ENCODE measurements around the gene GNL3.

GNL3 gene

GRCh38 chr3:52660046-52660445, 25.8 kb upstream of the GNL3 start:
- H2BK15ac ChIP-seq (ENCODE audit: low read depth, poor library complexity, severe bottlenecking), result no peak overlapping the region
- H3K18ac ChIP-seq (ENCODE audit: low read depth in 1 of 2, low read length in 2 of 2), result no peak overlapping the region
- no peak overlapping the region for H2AFZ ChIP-seq (ENCODE audit: low read depth, low read length)
- no peak overlapping the region for H2BK5ac ChIP-seq (ENCODE audit: low read depth, low read length, poor library complexity, severe bottlenecking)
- H4K91ac ChIP-seq (ENCODE audit: low read length), result no peak overlapping the region
- peaks cover 19% of the 10 kb centered on the region for H3K79me1 ChIP-seq (replicated peaks; ENCODE audit: low read length, poor library complexity, severe bottlenecking)
- no peaks in the 10 kb centered on the region for H3K9me3 ChIP-seq (ENCODE audit: control insufficient read depth, low read length)
- no peak overlapping the region for H3K9ac ChIP-seq (ENCODE audit: low read length)
- no peak for DNase-seq
- H3K27me3 ChIP-seq (ENCODE audit: control insufficient read depth in 1 of 2, insufficient read depth in 1 of 2, low read length in 2 of 2), result no peaks in the 10 kb centered on the region
- H3K14ac ChIP-seq (ENCODE audit: low read length in 2 of 2), result no peak overlapping the region
- H2BK120ac ChIP-seq (ENCODE audit: low read depth, low read length), result no peak overlapping the region
- no peak overlapping the region for H3K4ac ChIP-seq (ENCODE audit: low read depth in 1 of 2, low read length in 2 of 2)
- H2BK12ac ChIP-seq (ENCODE audit: low read length in 2 of 2), result no peak overlapping the region
- H3K36me3 ChIP-seq (ENCODE audit: control insufficient read depth in 1 of 2, insufficient read depth in 2 of 2, low read depth in 1 of 2, low read length in 2 of 2), result peaks cover 35 to 88% of the 10 kb centered on the region in 2 experiments
- H2AK5ac ChIP-seq (ENCODE audit: low read length, severe bottlenecking), result no peak overlapping the region
- no peak overlapping the region for H3K27ac ChIP-seq (ENCODE audit: low read length, poor library complexity, severe bottlenecking)
- no peaks in the 10 kb centered on the region for H3K4me1 ChIP-seq (ENCODE audit: control insufficient read depth, insufficient read depth, low read depth, low read length)
- H3K4me3 ChIP-seq (ENCODE audit: insufficient read depth in 1 of 2, low read depth in 1 of 2, low read length in 2 of 2), result no peak overlapping the region
- 67% methylated on average over 3 of the region's 3 CpGs for WGBS
- no peak overlapping the region for H4K8ac ChIP-seq (ENCODE audit: low read length)
- H3K4me2 ChIP-seq (ENCODE audit: low read length, poor library complexity, severe bottlenecking), result no peak overlapping the region
- no peak overlapping the region for H3K23ac ChIP-seq (ENCODE audit: low read length in 2 of 2)

GRCh38 chr3:52663098-52663497, 22.7 kb upstream of the GNL3 start:
- WGBS, result 100% methylated on average over 2 of the region's 3 CpGs
- Histone ChIP-seq H2BK120ac (ENCODE audit: low read depth, low read length) (no peak overlapping the region), H4K91ac (ENCODE audit: low read length) (no peak overlapping the region), H2AFZ (ENCODE audit: low read depth, low read length) (no peak overlapping the region), H2AK5ac (ENCODE audit: low read length, severe bottlenecking) (no peak overlapping the region), H3K4ac (ENCODE audit: low read depth in 1 of 2, low read length in 2 of 2) (no peak overlapping the region), H3K36me3 (ENCODE audit: control insufficient read depth in 1 of 2, insufficient read depth in 2 of 2, low read depth in 1 of 2, low read length in 2 of 2) (peaks cover 37 to 83% of the 10 kb centered on the region in 2 experiments), H3K4me1 (ENCODE audit: control insufficient read depth, insufficient read depth, low read depth, low read length) (peaks cover 2% of the 10 kb centered on the region), H3K4me3 (ENCODE audit: insufficient read depth in 1 of 2, low read depth in 1 of 2, low read length in 2 of 2) (no peak overlapping the region), H3K27me3 (ENCODE audit: control insufficient read depth in 1 of 2, insufficient read depth in 1 of 2, low read length in 2 of 2) (no peaks in the 10 kb centered on the region), H3K4me2 (ENCODE audit: low read length, poor library complexity, severe bottlenecking) (no peak overlapping the region), H3K9me3 (ENCODE audit: control insufficient read depth, low read length) (no peaks in the 10 kb centered on the region), H3K18ac (ENCODE audit: low read depth in 1 of 2, low read length in 2 of 2) (no peak overlapping the region), H3K23ac (ENCODE audit: low read length in 2 of 2) (no peak overlapping the region), H2BK12ac (ENCODE audit: low read length in 2 of 2) (no peak overlapping the region), H3K9ac (ENCODE audit: low read length) (no peak overlapping the region), H3K79me1 (replicated peaks; ENCODE audit: low read length, poor library complexity, severe bottlenecking) (peaks cover 21% of the 10 kb centered on the region), H2BK15ac (ENCODE audit: low read depth, poor library complexity, severe bottlenecking) (no peak overlapping the region), H3K27ac (ENCODE audit: low read length, poor library complexity, severe bottlenecking) (no peak overlapping the region), H2BK5ac (ENCODE audit: low read depth, low read length, poor library complexity, severe bottlenecking) (no peak overlapping the region), H4K8ac (ENCODE audit: low read length) (no peak overlapping the region), H3K14ac (ENCODE audit: low read length in 2 of 2) (no peak overlapping the region)
- no peak for DNase-seq

- H3K36me3 ChIP-seq (ENCODE audit: control insufficient read depth in 1 of 2, insufficient read depth in 2 of 2, low read depth in 1 of 2, low read length in 2 of 2), result peaks cover 13 to 50% of the 10 kb centered on the region in 2 experiments
- H3K4me3 ChIP-seq (ENCODE audit: insufficient read depth in 1 of 2, low read depth in 1 of 2, low read length in 2 of 2), result peak overlapping the region in 1 of 2 experiments; percentile 57
- H2BK5ac ChIP-seq (ENCODE audit: low read depth, low read length, poor library complexity, severe bottlenecking), result peak overlapping the region; percentile 93
- no peak overlapping the region for H4K8ac ChIP-seq (ENCODE audit: low read length)
- H3K27me3 ChIP-seq (ENCODE audit: control insufficient read depth in 1 of 2, insufficient read depth in 1 of 2, low read length in 2 of 2), result no peaks in the 10 kb centered on the region
- H3K79me1 ChIP-seq (replicated peaks; ENCODE audit: low read length, poor library complexity, severe bottlenecking), result peaks cover 9% of the 10 kb centered on the region
- H4K91ac ChIP-seq (ENCODE audit: low read length), result no peak overlapping the region
- peak overlapping the region; percentile 91 for H3K9ac ChIP-seq (ENCODE audit: low read length)
- no peak overlapping the region for H2BK15ac ChIP-seq (ENCODE audit: low read depth, poor library complexity, severe bottlenecking)
- peak overlapping the region in 1 of 2 experiments; percentile 73 for H3K4ac ChIP-seq (ENCODE audit: low read depth in 1 of 2, low read length in 2 of 2)
- H3K9me3 ChIP-seq (ENCODE audit: control insufficient read depth, low read length), result no peaks in the 10 kb centered on the region
- no peak overlapping the region for H3K14ac ChIP-seq (ENCODE audit: low read length in 2 of 2)
- peak overlapping the region; percentile 54 for H3K4me2 ChIP-seq (ENCODE audit: low read length, poor library complexity, severe bottlenecking)
- H3K18ac ChIP-seq (ENCODE audit: low read depth in 1 of 2, low read length in 2 of 2), result peak overlapping the region; percentile 77 to 85
- H2AFZ ChIP-seq (ENCODE audit: low read depth, low read length), result no peak overlapping the region
- H3K23ac ChIP-seq (ENCODE audit: low read length in 2 of 2), result no peak overlapping the region
- peak overlapping the region; percentile 98 for H3K27ac ChIP-seq (ENCODE audit: low read length, poor library complexity, severe bottlenecking)
- DNase-seq, result peak; percentile 100
- H3K4me1 ChIP-seq (ENCODE audit: control insufficient read depth, insufficient read depth, low read depth, low read length), result peaks cover 5% of the 10 kb centered on the region
- H2AK5ac ChIP-seq (ENCODE audit: low read length, severe bottlenecking), result peak overlapping the region; percentile 94
- H2BK120ac ChIP-seq (ENCODE audit: low read depth, low read length), result no peak overlapping the region
- whole genome bisulfite sequencing, result 20% methylated on average over 8 of the region's 9 CpGs
- H2BK12ac ChIP-seq (ENCODE audit: low read length in 2 of 2), result peak overlapping the region; percentile 28 to 89
Observed at GRCh38 chr3:52670621-52671521, 15.0 kb upstream of the GNL3 start.

- Histone ChIP-seq H3K9me3 (ENCODE audit: control insufficient read depth, low read length) (no peaks in the 10 kb centered on the region), H3K9ac (ENCODE audit: low read length) (peak overlapping the region; percentile 82), H3K4me3 (ENCODE audit: insufficient read depth in 1 of 2, low read depth in 1 of 2, low read length in 2 of 2) (no peak overlapping the region), H2BK5ac (ENCODE audit: low read depth, low read length, poor library complexity, severe bottlenecking) (no peak overlapping the region), H3K4ac (ENCODE audit: low read depth in 1 of 2, low read length in 2 of 2) (no peak overlapping the region), H3K18ac (ENCODE audit: low read depth in 1 of 2, low read length in 2 of 2) (peak overlapping the region in 1 of 2 experiments; percentile 21), H3K36me3 (ENCODE audit: control insufficient read depth in 1 of 2, insufficient read depth in 2 of 2, low read depth in 1 of 2, low read length in 2 of 2) (peaks cover 10 to 51% of the 10 kb centered on the region in 2 experiments), H4K8ac (ENCODE audit: low read length) (no peak overlapping the region), H3K79me1 (replicated peaks; ENCODE audit: low read length, poor library complexity, severe bottlenecking) (peaks cover 6% of the 10 kb centered on the region), H3K27ac (ENCODE audit: low read length, poor library complexity, severe bottlenecking) (peak overlapping the region; percentile 89), H3K4me1 (ENCODE audit: control insufficient read depth, insufficient read depth, low read depth, low read length) (peaks cover 5% of the 10 kb centered on the region), H3K23ac (ENCODE audit: low read length in 2 of 2) (no peak overlapping the region), H2BK12ac (ENCODE audit: low read length in 2 of 2) (no peak overlapping the region), H2AK5ac (ENCODE audit: low read length, severe bottlenecking) (peak overlapping the region; percentile 94), H3K4me2 (ENCODE audit: low read length, poor library complexity, severe bottlenecking) (no peak overlapping the region), H2AFZ (ENCODE audit: low read depth, low read length) (no peak overlapping the region), H3K14ac (ENCODE audit: low read length in 2 of 2) (no peak overlapping the region), H2BK120ac (ENCODE audit: low read depth, low read length) (no peak overlapping the region), H3K27me3 (ENCODE audit: control insufficient read depth in 1 of 2, insufficient read depth in 1 of 2, low read length in 2 of 2) (no peaks in the 10 kb centered on the region), H2BK15ac (ENCODE audit: low read depth, poor library complexity, severe bottlenecking) (no peak overlapping the region), H4K91ac (ENCODE audit: low read length) (no peak overlapping the region)
- no peak for DNase-seq
- WGBS, result 47% methylated on average over 1 of the region's 1 CpG
Observed at GRCh38 chr3:52671676-52672075, 14.2 kb upstream of the GNL3 start.

All from mesenchymal stem cell (in vitro differentiated cells and primary cell).